ENCODE data around the gene LTK. TPM values are rescaled to one million over a fixed set of nuclear protein-coding genes. Genes with fewer than 3 reads are reported as not detected.

Gene LTK
- total RNA-seq (ENCODE audit: low replicate concordance): 0.30 TPM in 1 of 2 replicates, not detected in the other

GRCh38 chr15:41513506-41514227, at the start of gene LTK:
LTK (minus strand) TSS chr15:41513827; CDS start chr15:41513709, 118 bp downstream.

GRCh38 chr15:41558400-41559238, 45.0 kb upstream of the LTK start, which contains the start of gene TYRO3:
TYRO3 (plus strand) TSS chr15:41559212; CDS start chr15:41559258, 46 bp downstream.

GRCh38 chr15:41493205-41493901, 20.3 kb downstream of the LTK start, which contains the start of gene ITPKA:
ITPKA (plus strand) TSS chr15:41493874; CDS start chr15:41493928, 54 bp downstream.

Other genes starting within 250 kb of the LTK start
- 2.2 TPM in 1 of 2 replicates, not detected in the other for gene OIP5, start 181.2 kb downstream of the LTK start, total RNA-seq (ENCODE audit: low replicate concordance)
- 3.6 and 13.5 TPM in 2 replicates for gene NUSAP1, start 180.9 kb downstream of the LTK start, total RNA-seq (ENCODE audit: low replicate concordance)
- 5.9 and 19.3 TPM in 2 replicates for gene NDUFAF1, start 111.3 kb downstream of the LTK start, total RNA-seq (ENCODE audit: low replicate concordance)
- 8.0 and 13.9 TPM in 2 replicates for gene RTF1, start 96.7 kb downstream of the LTK start, total RNA-seq (ENCODE audit: low replicate concordance)
- gene ITPKA, start 20.0 kb downstream of the LTK start, total RNA-seq (ENCODE audit: low replicate concordance): 0.60 and 1.3 TPM in 2 replicates
- gene RPAP1, start 30.4 kb upstream of the LTK start, total RNA-seq (ENCODE audit: low replicate concordance): 11.9 and 12.8 TPM in 2 replicates
- gene TYRO3, start 45.4 kb upstream of the LTK start, total RNA-seq (ENCODE audit: low replicate concordance): 5.7 and 9.7 TPM in 2 replicates
- gene MGA, start 146.6 kb upstream of the LTK start, total RNA-seq (ENCODE audit: low replicate concordance): 22.2 and 25.6 TPM in 2 replicates